ENCODE measurements around the gene NXPH1.

The NXPH1 gene

DNA sequence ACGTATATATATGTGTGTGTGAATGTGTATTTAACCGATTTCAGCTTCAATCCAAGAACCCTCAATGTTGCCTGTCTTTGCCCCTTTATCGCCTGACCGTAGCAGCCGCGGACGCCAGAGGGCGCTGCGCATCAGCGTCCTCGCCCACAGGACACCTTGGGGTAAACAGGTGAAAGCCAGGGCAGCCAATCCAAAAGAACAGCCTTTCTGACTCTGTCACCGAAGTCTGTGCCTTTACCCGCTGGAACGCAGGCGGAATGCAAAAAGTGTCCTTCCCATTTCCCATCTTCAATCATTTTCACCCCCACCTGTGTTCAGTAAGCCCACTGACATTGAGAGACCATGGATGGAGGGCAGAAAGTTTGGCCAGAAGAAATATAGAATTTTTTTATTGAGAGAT lies 3.6 kb downstream of the NXPH1 start:
- DNase-seq (ENCODE audit: low read depth): no peak

DNA sequence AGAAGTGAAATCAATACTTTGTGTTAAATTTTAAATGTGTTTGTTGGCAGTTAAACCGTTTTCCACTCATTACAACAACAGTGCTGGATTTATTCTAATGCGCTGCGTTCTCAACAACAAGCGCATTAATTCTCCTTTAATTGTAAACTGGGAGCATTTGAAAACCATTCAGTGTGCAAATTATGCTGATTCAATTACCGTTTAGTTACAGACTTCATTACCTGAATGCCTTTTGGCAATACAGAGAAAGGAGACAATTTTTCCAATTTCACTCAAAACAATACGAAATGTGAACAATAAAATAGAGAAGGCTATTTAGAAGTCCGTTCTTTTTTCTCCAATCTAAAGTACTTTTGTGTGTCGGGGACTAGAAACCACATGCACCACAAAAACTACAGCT lies 4.2 kb downstream of the NXPH1 start:
- DNase-seq (ENCODE audit: low read depth): no peak

DNA sequence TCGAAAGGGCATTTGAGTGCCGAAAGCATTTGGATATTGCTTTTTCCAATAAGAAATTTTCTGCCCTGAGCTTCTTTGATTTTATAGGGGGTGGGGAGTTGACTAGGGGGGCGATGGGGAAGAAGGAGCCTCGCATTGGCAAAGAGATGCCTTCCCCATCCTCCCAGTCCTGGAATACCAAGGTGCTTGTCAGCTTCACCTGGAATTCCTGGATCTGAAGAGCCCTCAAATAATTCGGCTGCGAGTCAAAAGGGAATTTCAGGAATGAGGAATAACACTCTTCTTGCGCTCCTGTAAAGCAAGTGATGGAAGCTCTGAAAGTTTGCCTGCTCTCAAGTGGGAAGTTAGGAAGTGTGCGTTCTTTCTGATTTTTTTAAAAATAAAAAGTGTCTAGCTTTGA lies 7.3 kb downstream of the NXPH1 start:
- no peak for DNase-seq (ENCODE audit: low read depth)

DNA sequence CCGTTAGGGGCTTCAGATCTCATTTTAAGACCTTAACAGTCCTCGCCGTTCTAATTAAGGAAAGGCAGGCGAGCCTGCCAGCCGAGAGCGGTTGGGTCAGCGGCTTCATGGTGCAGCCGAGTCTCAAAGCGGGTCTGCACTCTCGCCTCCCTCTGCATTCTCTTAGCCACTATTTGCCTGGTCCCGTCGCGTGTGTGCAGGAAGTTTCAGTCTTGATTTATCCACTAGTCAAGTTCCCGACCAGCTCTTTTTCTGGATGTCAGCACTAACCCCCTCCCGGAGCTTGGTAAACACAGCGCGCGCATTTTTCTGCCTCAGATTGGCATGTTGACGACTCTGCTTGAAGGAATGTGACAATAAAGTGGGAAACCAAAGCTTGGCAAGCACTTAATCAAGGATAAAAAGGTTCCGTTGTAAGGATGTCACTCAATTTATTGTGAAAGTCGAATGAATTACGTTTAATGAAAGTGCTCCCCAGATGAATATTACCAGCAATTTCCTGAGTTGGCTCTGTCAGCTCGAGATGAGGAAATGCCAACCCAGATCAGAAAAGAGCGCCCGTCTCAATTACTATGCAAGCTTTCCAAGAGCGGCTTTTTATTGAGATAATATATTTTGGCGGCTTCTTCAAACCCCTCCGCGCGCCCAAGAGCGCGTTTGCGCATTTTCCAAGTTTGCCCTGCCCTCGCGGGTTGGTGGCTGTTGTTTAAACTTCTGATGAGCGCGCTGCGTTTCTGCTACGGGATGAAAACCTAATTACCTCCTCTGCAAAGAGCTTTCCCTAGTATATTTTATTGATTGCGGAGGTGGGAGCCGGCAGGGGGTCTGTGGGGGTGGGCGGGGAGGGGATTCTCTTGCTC lies 7.9 kb downstream of the NXPH1 start:
- DNase-seq (ENCODE audit: low read depth): no peak

DNA sequence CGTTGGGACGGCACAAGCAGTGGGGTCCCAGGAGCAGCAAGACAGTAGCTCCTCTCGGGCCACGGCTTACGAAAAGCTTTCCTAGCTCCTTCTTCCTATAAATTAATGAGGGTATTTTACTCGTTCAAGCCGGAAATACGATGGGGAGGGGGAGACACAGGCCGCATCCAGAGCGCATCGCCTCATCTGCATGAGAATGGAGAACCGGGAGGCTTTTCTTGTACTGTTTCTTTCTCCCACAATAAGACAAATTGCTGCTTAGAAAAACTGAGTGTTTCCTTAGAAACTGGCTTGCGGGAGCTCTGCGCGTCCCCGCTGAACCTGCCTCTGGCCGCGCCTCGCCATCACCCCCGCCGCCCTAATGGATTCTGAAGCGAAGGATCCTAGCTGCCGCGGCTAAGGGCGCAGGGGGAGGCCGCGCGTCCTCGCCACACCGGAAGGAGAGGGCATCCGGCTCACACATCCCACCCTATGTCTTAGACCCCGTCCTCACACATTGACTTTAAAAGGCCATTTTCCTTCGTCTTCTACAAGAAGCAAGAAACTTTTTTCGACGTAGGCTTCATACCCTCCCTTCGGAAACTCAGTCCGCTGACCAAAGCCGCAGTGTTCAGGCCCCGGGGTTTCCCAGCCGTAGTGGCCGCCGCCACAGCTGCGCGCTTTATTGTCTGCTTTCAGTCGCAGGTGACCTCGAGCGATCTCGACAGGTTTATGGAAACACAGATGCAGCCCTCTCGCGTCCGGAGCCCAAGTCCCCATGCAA lies 8.8 kb downstream of the NXPH1 start:
- no peak for DNase-seq (ENCODE audit: low read depth)

DNA sequence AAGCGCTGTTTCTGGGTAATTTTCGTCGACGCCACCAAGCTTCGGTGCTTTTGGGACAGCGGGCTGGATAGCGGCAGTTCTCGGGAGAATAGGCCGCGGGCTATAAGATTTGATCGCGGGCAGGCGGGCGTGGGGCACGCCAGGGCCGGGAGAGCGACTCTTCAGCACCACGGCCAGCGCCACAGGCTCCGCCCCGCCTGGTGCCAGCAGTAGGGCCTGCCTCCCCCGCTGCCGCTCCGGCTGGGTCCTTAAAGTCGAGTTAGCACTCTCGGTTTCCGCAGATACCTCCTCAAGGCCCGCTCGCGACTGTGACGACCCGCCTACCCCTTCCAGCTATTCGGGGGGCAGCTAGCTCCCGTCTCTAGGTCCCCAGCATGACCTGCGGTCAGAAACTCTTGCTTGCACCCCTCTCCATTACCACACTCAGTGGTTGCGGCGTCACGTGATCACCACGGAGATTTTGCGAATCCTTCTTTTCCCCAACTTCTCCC lies 9.4 kb downstream of the NXPH1 start:
- DNase-seq (ENCODE audit: low read depth): no peak

DNA sequence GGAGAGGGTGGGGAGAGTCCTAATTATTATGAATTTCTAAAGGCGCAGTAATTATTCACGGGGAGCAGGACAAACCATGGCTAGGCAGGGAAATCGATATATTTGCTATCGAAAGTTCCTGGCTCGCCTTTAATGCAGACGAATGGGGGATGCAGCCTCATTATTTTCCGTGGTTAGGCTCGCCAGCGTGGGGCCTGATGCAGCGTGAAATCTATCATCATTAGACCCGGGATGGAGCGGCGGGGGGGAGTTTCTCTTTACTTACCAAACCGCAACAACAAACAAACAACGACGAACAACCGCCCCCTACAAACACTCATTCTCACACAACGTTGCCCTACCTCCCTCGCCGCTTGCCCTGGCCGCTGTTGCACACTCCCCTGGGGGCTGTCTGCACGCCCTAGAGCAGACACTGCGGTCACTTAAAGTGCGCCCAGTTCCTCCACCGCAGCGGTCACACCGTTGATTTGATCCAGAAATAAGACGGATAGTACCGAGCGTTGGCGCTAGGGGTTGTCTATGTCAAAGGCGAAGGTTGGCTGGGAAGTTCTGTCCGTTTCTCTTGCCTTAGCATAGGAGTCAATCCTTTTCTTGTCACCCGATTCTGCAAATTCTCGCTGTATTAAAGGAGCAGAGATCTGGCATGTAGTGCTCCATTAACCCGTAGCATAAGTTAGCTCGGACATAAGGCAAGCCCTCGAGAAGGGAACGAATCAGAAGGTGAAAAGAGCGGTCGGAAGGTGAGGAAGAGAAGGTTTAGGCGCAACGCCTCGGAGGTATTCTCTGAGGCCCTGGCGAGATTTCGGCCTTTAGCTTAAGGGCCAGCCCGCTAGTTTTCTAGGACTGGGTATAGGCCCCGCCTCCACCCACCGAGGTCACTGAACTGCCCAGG lies 10.4 kb downstream of the NXPH1 start:
- no peak for DNase-seq (ENCODE audit: low read depth)

DNA sequence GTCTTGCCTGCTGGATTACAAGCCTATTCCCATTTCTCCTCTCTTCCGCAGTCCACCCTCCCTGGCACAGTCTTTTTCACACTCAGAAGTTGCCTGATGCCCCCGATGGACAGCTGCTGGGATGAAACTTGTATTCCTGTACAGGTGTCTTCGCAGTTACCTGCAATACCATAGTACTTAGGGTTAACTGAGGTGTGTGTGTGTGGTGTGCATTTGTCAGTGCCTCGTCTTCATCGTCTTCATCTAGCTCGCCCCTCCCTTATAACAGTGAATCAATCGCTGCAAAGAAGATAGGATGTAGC lies 11.0 kb downstream of the NXPH1 start:
- DNase-seq (ENCODE audit: low read depth): no peak

DNA sequence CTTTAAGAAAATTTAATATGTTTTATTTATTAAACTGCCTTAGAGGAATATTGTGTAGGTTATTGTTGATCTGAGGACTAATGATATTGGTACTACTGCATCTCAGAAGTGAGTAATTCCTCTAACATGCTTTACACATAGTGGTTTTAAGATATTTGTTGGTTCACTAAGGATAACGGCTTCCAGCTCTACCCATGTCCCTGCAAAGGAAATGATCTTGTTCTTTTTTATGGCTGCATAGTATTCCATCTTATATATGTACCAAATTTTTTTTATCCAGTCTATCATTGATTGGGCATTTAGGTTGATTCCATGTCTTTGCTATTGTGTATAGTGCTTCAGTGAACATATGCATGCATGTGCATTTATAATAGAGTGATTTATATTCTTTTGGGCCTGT lies 20.1 kb downstream of the NXPH1 start:
- no peak for DNase-seq (ENCODE audit: low read depth)

DNA sequence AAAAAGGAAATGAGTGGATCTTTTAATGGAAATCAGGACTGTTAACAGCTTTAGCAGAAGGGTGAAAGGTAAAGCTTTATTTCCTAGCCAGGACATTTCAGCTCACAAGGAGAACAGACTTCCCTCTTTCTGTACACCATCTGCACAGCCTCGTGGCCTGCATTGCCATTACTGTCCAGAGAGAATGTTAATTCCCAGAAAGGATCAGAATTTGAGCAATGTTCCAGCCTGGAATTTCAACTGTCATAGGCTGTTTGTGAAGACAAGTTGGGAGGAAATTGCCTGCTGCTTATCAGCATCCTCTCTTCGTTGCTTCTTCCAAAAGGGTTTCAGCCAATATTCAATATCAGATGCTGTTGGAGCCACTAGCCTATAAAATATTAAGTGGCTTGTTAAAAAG lies 22.0 kb downstream of the NXPH1 start:
- no peak for DNase-seq (ENCODE audit: low read depth)

DNA sequence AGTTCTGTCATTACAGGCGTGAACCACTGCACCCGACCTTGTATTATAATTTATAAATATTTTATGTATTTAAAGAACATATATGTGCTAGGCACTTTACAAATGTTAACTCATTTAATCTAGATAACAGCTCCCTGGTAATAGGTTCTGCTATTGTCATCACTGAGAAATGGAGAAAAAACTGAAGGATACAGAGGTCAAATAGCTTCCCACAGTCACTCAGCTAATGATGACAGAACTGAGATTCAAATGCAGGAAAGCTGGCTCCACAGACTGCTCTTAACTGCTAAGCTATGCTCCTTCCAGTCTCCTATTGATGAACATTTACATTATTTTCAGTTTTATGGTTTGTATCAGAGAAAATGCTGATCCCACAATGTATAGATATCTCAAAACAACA lies 28.9 kb downstream of the NXPH1 start:
- no peak for DNase-seq (ENCODE audit: low read depth)

DNA sequence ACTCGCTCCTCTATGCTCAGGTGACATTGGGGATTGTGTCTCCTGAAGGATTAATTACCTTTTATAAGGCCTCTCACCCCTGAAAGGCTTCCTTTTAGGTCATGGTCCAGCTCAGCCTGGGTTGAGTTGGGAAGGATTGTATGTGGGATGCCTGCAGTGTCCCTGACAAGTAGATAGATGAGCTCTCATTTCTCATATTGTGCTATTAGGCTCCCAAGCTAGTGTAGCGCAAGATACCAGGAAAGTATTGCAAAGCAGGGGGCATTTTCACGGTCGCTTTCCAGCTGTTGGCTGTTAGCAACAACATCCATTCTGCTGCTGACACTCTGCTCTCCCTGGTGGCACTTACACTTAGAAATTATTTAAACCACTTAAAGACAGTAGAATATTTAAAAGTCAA lies 31.9 kb downstream of the NXPH1 start:
- DNase-seq (ENCODE audit: low read depth): no peak

DNA sequence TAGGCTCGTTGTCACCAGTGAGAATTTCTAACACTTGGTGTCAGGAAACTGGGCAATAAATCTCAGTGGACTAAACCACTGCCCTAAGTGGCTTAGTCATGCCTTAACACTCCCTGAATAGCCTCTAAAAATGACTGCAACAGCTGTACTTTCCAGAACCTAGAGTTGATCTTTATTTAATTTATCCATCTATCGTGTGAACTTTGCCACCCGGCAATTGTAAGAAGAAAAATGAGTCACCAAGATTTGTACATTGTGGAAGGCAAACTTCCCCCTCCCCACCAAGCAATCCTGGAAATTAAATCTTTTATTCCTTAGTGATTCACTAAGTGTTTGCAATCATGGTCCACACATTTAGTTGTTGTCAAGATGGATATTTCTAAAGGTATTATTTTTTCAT lies 47.1 kb downstream of the NXPH1 start:
- DNase-seq (ENCODE audit: low read depth): no peak

DNA sequence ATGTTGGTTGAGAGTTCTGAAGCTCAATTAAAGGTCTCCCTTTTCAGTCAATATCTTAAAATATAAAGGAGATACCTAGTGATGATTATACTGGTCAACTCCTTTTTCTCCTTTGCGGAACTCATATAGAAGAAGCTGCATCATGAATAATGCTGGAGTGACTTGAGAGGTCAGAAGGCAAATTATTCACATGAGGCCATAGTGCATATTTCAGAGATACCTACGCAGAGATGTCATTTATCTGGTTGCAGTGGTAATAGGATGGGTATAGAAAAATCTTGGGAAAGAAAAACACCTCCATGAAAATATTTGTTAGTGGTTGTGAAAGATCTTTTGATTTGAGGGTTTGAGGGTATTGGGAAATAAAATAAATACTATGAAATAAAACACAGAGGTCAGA lies 47.7 kb downstream of the NXPH1 start:
- DNase-seq (ENCODE audit: low read depth): no peak

DNA sequence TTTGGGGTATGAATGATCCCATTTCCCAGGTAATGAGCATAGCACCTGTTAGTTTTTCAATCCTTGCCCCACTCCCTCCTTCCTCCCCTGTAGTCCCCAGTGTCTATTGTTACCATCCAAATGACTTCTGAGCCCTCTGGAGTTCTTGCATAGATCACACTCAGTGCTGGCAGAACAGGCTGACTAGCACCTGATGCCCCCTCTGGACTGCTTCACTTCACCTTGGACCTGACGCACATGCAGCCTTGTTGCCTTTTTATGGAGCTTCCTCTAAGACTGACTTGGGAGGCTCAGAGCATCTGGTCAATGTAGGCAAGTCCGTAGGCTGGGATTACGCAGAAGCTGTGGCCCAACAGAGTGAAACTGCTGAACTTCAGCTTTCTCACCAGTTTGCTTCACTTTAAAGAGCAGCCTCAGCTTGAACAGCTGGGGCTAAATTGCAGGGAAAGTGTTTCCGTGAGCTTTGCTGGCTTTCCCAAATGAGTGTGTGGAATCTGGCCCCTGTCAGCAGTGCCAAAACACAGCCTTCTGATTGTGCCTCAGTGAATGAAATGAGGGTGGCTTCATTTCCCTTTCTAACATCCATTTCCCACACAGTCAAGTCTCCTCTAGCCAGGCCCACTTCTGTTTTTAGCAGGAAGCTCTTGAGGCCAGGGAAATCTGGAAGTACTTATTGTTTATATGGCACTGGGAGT lies 48.5 kb downstream of the NXPH1 start:
- DNase-seq (ENCODE audit: low read depth): no peak

DNA sequence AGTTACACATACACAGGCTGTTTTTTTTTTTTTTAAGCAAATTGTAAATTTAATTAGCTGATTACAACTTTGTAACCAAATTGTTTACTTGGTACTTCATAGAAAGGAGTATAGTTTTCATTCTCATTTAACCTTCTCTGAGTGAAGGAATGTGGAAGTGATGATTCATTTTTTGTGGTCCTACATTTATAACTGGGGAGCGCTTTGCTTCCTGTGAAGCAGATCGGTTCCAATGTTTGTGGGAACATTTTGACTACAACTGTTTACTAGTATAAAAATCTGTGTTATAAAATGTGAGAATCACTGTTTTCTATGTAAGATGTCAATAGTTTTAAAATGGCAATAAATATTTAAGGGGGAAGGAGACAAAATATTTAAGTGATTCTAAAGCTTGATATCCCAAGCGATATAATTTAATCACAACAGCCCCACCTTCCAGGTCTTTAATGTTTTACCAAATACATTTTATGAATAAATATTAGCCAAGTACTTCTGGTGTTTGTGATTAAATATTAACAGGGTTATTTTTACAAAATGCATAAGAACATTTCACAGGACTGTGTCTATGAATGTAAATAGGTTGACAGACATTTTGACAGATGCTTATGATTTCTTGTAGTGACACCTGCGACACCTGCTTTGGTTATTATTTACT lies 57.1 kb downstream of the NXPH1 start:
- no peak for DNase-seq (ENCODE audit: low read depth)

DNA sequence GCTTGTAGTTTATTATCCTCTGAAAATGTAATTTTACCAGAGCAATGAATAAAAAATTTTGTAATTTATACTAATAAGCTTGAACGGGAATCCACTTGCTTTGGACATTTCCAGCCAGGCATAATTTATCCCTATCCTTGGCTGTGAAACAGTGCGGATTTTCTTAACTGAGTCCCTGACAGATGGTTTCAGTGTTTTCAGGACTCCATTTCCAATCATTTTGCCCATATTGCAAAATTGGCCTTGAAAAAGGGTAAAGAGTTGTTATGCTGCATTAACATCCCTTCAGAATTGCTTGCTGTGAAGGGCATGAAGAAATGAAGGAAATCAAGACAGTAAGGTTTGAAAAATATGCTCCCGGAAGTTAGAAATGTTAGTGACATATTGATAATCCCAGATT lies 57.7 kb downstream of the NXPH1 start:
- no peak for DNase-seq (ENCODE audit: low read depth)

DNA sequence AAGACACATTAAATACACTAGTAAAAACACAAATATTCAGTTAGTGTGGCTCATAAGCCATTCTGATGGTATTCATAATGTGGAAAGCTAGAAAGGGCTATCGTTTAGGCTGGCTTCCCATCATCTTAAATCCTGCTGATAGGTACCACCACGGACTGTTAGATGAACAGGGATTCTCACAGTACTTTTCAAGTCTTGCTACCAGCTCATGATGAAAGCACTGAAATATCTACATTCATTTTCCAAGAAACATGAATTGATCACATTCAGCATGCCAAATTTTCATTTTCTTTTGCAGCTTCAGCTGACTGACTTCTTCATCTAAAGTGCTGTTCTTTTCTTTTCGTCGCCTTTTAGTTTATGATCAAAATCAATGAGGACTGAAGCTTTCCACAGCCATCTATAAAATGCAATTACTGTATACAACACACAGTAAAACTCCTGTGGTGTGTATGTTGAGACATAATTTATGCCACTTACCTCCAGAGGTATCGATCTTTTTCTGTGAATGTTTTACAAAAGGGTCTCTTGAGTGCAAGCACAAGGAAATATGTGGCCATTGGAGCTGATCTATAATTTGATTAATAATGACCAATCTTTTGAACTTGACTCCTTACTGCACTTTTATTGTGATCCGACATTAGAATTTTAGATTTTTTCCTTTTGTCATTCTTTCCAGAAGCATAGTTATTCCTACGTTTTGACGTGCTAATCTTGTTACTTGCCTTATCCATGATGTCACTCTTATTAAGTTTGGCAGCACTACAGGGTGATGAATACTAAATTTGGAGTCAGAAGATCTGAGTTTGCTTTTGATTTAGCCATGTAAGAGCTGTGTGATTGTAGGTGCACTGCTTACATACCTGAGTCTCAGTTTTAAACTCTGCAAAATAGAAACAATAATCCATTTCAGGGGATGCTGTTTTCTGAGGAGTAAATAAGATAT lies 58.4 kb downstream of the NXPH1 start:
- DNase-seq (ENCODE audit: low read depth): no peak

DNA sequence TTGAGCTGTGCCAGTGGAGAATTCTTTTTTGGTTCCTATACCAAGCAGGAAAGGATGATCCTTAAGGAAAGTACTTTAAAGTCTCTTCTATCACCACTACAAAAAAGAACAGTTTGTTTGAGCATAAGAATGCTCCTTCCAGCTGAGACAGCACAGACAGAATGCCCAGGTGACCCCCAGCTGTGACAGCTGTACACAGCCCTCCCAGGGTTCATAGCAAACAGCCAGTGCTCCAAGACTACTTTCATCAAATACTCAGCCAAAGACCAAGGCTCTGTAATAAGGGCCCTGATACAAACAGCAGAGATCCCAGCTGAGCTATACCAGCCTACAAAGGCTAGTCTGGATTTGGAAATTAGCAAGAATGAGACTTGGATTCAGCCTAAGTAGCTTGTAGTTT lies 65.7 kb downstream of the NXPH1 start:
- no peak for DNase-seq (ENCODE audit: low read depth)

DNA sequence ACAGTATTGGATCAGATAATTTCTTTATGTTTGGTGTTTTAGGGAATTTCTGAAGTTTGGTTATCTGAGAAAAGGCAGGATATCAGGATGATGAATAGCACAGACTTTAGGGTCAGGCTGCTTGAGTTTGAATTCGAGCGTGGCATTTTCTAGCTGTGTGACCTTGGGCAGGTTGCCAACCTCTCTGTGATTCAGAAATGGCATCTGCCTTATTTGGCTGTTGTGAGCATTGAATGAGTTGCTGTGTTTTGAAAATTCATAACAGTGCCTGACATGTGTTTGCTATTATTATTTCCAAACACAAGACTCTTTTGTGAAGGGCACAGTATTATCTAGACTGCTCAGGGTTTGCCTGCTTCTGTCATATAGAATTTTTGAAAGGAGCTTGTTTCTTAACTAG lies 66.9 kb downstream of the NXPH1 start:
- DNase-seq (ENCODE audit: low read depth): no peak
